ENCODE data around the gene RFT1. TPM values are rescaled to one million over a fixed set of nuclear protein-coding genes. Genes with fewer than 3 reads are reported as not detected.

RFT1 gene
- total RNA-seq, 1 experiment from 2014 or later: 26.8 TPM

- no peak for DNase-seq (ENCODE audit: extremely low read depth, low read depth)
Observed at GRCh38 chr3:53038679-53039375, 91.4 kb downstream of the RFT1 start.

Other genes starting within 250 kb of the RFT1 start
- gene STIMATE, start 232.9 kb downstream of the RFT1 start, total RNA-seq (2014; rRNA removed; shearing (Covaris generic)): 4.3 and 5.6 TPM in 2 replicates
- gene SFMBT1, start 84.4 kb downstream of the RFT1 start, total RNA-seq (2014; rRNA removed; shearing (Covaris generic)): 9.6 and 10.1 TPM in 2 replicates
- 1.0 and 1.8 TPM in 2 replicates for gene PRKCD, start 30.8 kb upstream of the RFT1 start, total RNA-seq (2014; rRNA removed; shearing (Covaris generic))
- gene TKT, start 125.6 kb upstream of the RFT1 start, total RNA-seq (2014; rRNA removed; shearing (Covaris generic)): 984 and 1,070 TPM in 2 replicates
- gene DCP1A, start 217.1 kb upstream of the RFT1 start, total RNA-seq (2014; rRNA removed; shearing (Covaris generic)): 21.2 and 25.4 TPM in 2 replicates

Measured in NCI-H460 (cell line).